H9 (cell line): ENCODE measurements around the gene CASP5. TPM values are rescaled to one million over a fixed set of nuclear protein-coding genes. Genes with fewer than 3 reads are reported as not detected.

Experiments
- DNase-seq: peaks from one replicate; pipeline ENCODE4 v3.0.0-alpha.2; 2017
- H2AFZ ChIP-seq: one replicate; pipeline ENCODE4 v1.6.1; 2013; ENCODE audit warnings: mild to moderate bottlenecking, low read length, control low read depth, moderate library complexity
- H2AK5ac ChIP-seq: 2 replicates; pipeline ENCODE4 v1.6.1; 2013; ENCODE audit warnings: low read length, control low read depth, mixed read lengths; ENCODE audit not compliant: insufficient read length
- H2BK120ac ChIP-seq: one replicate; pipeline ENCODE4 v1.6.1; 2013; ENCODE audit warnings: low read depth, mild to moderate bottlenecking, low read length, control low read depth, inconsistent platforms; ENCODE audit not compliant: poor library complexity, severe bottlenecking
- H2BK12ac ChIP-seq: 2 replicates; pipeline ENCODE4 v1.6.1; 2013; ENCODE audit warnings: low read length, control low read depth, mixed read lengths, low read depth; ENCODE audit not compliant: insufficient read length
- H2BK15ac ChIP-seq: 2 replicates; pipeline ENCODE4 v1.6.1; 2013; ENCODE audit warnings: low read depth, low read length, control low read depth
- H2BK20ac ChIP-seq: one replicate; pipeline ENCODE4 v1.6.1; 2013; ENCODE audit warnings: low read depth, mild to moderate bottlenecking, low read length, control low read depth, inconsistent platforms; ENCODE audit not compliant: poor library complexity, severe bottlenecking
- H2BK5ac ChIP-seq: 2 replicates; pipeline ENCODE4 v1.6.1; 2013; ENCODE audit warnings: low read length, control low read depth, mixed read lengths; ENCODE audit not compliant: insufficient read length
- H3K14ac ChIP-seq: 2 replicates; pipeline ENCODE4 v1.6.1; 2013; ENCODE audit warnings: low read length, control low read depth; ENCODE audit not compliant: insufficient read depth
- H3K18ac ChIP-seq: 2 replicates; pipeline ENCODE4 v1.6.1; 2013; ENCODE audit warnings: low read depth, mild to moderate bottlenecking, mixed read lengths, low read length, control low read depth; ENCODE audit not compliant: insufficient read length
- H3K23ac ChIP-seq: 2 replicates; pipeline ENCODE4 v1.6.1; 2013; ENCODE audit warnings: low read length, control low read depth, mixed read lengths, low read depth; ENCODE audit not compliant: insufficient read length
- H3K23me2 ChIP-seq: 2 replicates; pipeline ENCODE4 v1.6.1; 2013; ENCODE audit warnings: low read depth, mild to moderate bottlenecking, mixed read lengths, low read length, control low read depth; ENCODE audit not compliant: insufficient read length, poor library complexity, severe bottlenecking
- H3K27ac ChIP-seq: 2 replicates; pipeline ENCODE4 v1.5.1; 2013; ENCODE audit warnings: low read length, control low read depth, mixed read lengths, low read depth; ENCODE audit not compliant: insufficient read length
- H3K27me3 ChIP-seq: 2 replicates; pipeline ENCODE4 v1.6.1; 2013; ENCODE audit warnings: low read length, control low read depth, inconsistent platforms; ENCODE audit not compliant: insufficient read depth
- H3K4ac ChIP-seq: 2 replicates; pipeline ENCODE4 v1.6.1; 2013; ENCODE audit warnings: low read depth, mild to moderate bottlenecking, control low read depth, inconsistent platforms, low read length, moderate library complexity
- H3K4me1 ChIP-seq: 2 replicates; pipeline ENCODE4 v1.6.1; 2013; ENCODE audit warnings: low read length, control low read depth, inconsistent platforms; ENCODE audit not compliant: insufficient read depth
- H3K4me2 ChIP-seq: 2 replicates; pipeline ENCODE4 v1.6.1; 2013; ENCODE audit warnings: low read length, control low read depth, mixed read lengths; ENCODE audit not compliant: insufficient read length, insufficient read depth
- H3K56ac ChIP-seq: 2 replicates; pipeline ENCODE4 v1.6.1; 2013; ENCODE audit warnings: low read depth, mild to moderate bottlenecking, mixed read lengths, low read length, control low read depth; ENCODE audit not compliant: insufficient read length
- H3K79me1 ChIP-seq: 2 replicates; pipeline ENCODE4 v1.6.1; 2013; ENCODE audit warnings: low read depth, mild to moderate bottlenecking, moderate library complexity, low read length, control low read depth, inconsistent platforms; ENCODE audit not compliant: insufficient read depth, poor library complexity, severe bottlenecking
- H3K79me2 ChIP-seq: 2 replicates; pipeline ENCODE4 v1.6.1; 2013; ENCODE audit warnings: low read length, control low read depth, inconsistent platforms; ENCODE audit not compliant: insufficient read depth
- H3K9ac ChIP-seq: 2 replicates; pipeline ENCODE4 v1.6.1; 2013; ENCODE audit warnings: low read length, control low read depth, mixed read lengths; ENCODE audit not compliant: insufficient read length; ENCODE audit errors: extremely low read depth
- H3K9me3 ChIP-seq: one replicate; pipeline ENCODE4 v1.6.1; 2013; ENCODE audit warnings: low read depth, low read length, inconsistent platforms; ENCODE audit not compliant: control insufficient read depth
- H3T11ph ChIP-seq: one replicate; pipeline ENCODE4 v1.6.1; 2013; ENCODE audit warnings: mild to moderate bottlenecking, low read length, control low read depth, inconsistent platforms
- H4K20me1 ChIP-seq: one replicate; pipeline ENCODE4 v1.6.1; 2013; ENCODE audit not compliant: control insufficient read depth, insufficient read length, insufficient read depth
- H4K5ac ChIP-seq: 2 replicates; pipeline ENCODE4 v1.6.1; 2013; ENCODE audit warnings: low read depth, mild to moderate bottlenecking, mixed read lengths, low read length, control low read depth; ENCODE audit not compliant: insufficient read length
- H4K8ac ChIP-seq: replicated peaks from 2 replicates; pipeline ENCODE4 v1.6.1; 2013; ENCODE audit warnings: low read length, control low read depth, mixed read lengths, low read depth; ENCODE audit not compliant: insufficient read length
- H4K91ac ChIP-seq: 2 replicates; pipeline ENCODE4 v1.6.1; 2013; ENCODE audit warnings: low read depth, mild to moderate bottlenecking, moderate library complexity, mixed read lengths, low read length, control low read depth; ENCODE audit not compliant: insufficient read length
- H3K27ac Mint-ChIP-seq, 3 experiments: 2 replicates in 2 of 3; 3 replicates in 1 of 3; pipeline ENCODE4 v1.8.0; 2020 to 2021; ENCODE audit warnings: mixed read lengths in 3 of 3, mild to moderate bottlenecking in 1 of 3, moderate library complexity in 1 of 3
- H3K27me3 Mint-ChIP-seq: 2 replicates; pipeline ENCODE4 v1.8.0; 2021; ENCODE audit warnings: low read depth, mild to moderate bottlenecking, moderate library complexity, mixed read lengths
- H3K36me3 Mint-ChIP-seq, 3 experiments: 2 replicates in 2 of 3; 3 replicates in 1 of 3; pipeline ENCODE4 v1.8.0; 2020 to 2021; ENCODE audit warnings: low read depth in 3 of 3, mixed read lengths in 3 of 3; ENCODE audit not compliant: insufficient read depth in 1 of 3
- H3K4me1 Mint-ChIP-seq, 2 experiments: 2 replicates each; pipeline ENCODE4 v1.8.0; 2020; ENCODE audit warnings: mixed read lengths in 2 of 2
- H3K4me3 Mint-ChIP-seq, 2 experiments: 2 replicates in 1 of 2; 3 replicates in 1 of 2; pipeline ENCODE4 v1.8.0; 2020 to 2021; ENCODE audit warnings: mild to moderate bottlenecking in 2 of 2, mixed read lengths in 2 of 2, moderate library complexity in 1 of 2
- H3K9me3 Mint-ChIP-seq, 2 experiments: 2 replicates in 1 of 2; 3 replicates in 1 of 2; pipeline ENCODE4 v1.8.0; 2020; ENCODE audit warnings: mild to moderate bottlenecking in 2 of 2, mixed read lengths in 2 of 2, moderate library complexity in 1 of 2
- WGBS: extraction: QIAGEN DNeasy Blood & Tissue Kit; methylation state at CpG from one replicate; pipeline ENCODE4 v1.1.7; 2013; ENCODE audit warnings: missing lambda C conversion rate, low lambda C conversion rate, mixed read lengths; ENCODE audit not compliant: insufficient read length; ENCODE audit errors: extremely low coverage; 5-methylcytosine and 5-hydroxymethylcytosine counted together
- total RNA-seq: library from RNA; stranded (reverse); gene quantifications from 2 replicates; pipeline ENCODE4 v1.2.1, GENCODE V29; 2021
- TF ChIP-seq, protein P1 (sequence below): fragments of 200-600 bp; sonication (generic); conservative IDR thresholded peaks from 3 replicates; pipeline ENCODE4 v1.8.0; 2021; ENCODE audit warnings: antibody characterized with exemption, mild to moderate bottlenecking

CASP5 gene
- total RNA-seq, 1 experiment from 2014 or later = not detected

DNA sequence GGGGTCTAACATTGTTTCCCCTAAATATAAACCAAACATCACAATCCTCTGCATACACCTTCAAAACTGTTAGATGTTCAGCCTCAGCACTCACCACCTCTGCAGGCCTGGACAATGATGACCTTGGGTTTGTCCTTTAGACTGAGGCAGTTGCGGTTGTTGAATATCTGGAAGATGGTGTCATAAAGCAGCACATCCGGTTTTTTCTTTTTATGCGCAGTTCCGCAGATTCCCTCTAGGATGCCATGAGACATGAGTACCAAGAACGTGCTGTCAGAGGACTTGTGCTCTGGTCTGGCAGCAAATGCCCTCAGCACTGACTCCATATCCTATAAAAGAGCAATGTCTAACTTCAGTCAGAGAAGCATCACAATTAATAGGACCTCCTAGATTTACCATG, 22.8 kb downstream of the CASP5 start:
- DNase-seq = no peak

More for the DNA sequence above, 22.8 kb downstream of the CASP5 start:
- no peak overlapping the region for H3K18ac ChIP-seq
- no peak overlapping the region for H3K4me2 ChIP-seq
- no peaks in the 10 kb centered on the region for H3K27me3 Mint-ChIP-seq
- H3T11ph ChIP-seq = no peak overlapping the region
- no peak overlapping the region for H3K27ac ChIP-seq
- no peaks in the 10 kb centered on the region; a peak in 2 of 5 replicates for H3K9me3 Mint-ChIP-seq
- H3K14ac ChIP-seq = no peak overlapping the region
- no peak overlapping the region for H2AK5ac ChIP-seq
- no peak overlapping the region for H3K27ac Mint-ChIP-seq
- H2BK20ac ChIP-seq = no peak overlapping the region
- H3K79me2 ChIP-seq = no peaks in the 10 kb centered on the region
- H3K9me3 ChIP-seq = no peaks in the 10 kb centered on the region
- no peak overlapping the region for H3K4me3 Mint-ChIP-seq
- H3K4me1 Mint-ChIP-seq = 0 out of 4 replicates have a peak, but pooled peaks cover 0 to 2% of the 10 kb centered on the region in 2 experiments
- no peaks in the 10 kb centered on the region for H3K27me3 ChIP-seq
- no peak overlapping the region for H3K9ac ChIP-seq
- no peak overlapping the region for H2BK120ac ChIP-seq
- H3K4ac ChIP-seq = no peak overlapping the region
- H3K56ac ChIP-seq = no peak overlapping the region
- H3K23me2 ChIP-seq = no peaks in the 10 kb centered on the region
- no peak overlapping the region for H4K91ac ChIP-seq
- no peak overlapping the region for H2BK5ac ChIP-seq
- no peaks in the 10 kb centered on the region for H3K4me1 ChIP-seq
- H2BK12ac ChIP-seq = no peak overlapping the region
- H4K20me1 ChIP-seq = no peaks in the 10 kb centered on the region
- no CpG with 5 or more reads among the region's 5 CpGs for WGBS
- no peak overlapping the region for H4K8ac ChIP-seq
- TF ChIP-seq, protein P1, sequence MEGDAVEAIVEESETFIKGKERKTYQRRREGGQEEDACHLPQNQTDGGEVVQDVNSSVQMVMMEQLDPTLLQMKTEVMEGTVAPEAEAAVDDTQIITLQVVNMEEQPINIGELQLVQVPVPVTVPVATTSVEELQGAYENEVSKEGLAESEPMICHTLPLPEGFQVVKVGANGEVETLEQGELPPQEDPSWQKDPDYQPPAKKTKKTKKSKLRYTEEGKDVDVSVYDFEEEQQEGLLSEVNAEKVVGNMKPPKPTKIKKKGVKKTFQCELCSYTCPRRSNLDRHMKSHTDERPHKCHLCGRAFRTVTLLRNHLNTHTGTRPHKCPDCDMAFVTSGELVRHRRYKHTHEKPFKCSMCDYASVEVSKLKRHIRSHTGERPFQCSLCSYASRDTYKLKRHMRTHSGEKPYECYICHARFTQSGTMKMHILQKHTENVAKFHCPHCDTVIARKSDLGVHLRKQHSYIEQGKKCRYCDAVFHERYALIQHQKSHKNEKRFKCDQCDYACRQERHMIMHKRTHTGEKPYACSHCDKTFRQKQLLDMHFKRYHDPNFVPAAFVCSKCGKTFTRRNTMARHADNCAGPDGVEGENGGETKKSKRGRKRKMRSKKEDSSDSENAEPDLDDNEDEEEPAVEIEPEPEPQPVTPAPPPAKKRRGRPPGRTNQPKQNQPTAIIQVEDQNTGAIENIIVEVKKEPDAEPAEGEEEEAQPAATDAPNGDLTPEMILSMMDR = no peak
- no peak overlapping the region for H4K5ac ChIP-seq
- H3K23ac ChIP-seq = no peak overlapping the region
- no peak overlapping the region for H2AFZ ChIP-seq
- no peak overlapping the region for H2BK15ac ChIP-seq
- peaks cover 0 to 2% (median 0%) of the 10 kb centered on the region in 3 experiments; a peak in 3 of 7 replicates for H3K36me3 Mint-ChIP-seq
- no peaks in the 10 kb centered on the region for H3K79me1 ChIP-seq
